ENCODE measurements around the gene COG1. TPM values are rescaled to one million over a fixed set of nuclear protein-coding genes. Genes with fewer than 3 reads are reported as not detected.

The COG1 gene
- total and polyA plus RNA-seq, 2 of the 8 experiments (the other 6 are each of a cell fraction or from before 2014, with no cell fraction given): 11.0 to 19.5 TPM

DNA sequence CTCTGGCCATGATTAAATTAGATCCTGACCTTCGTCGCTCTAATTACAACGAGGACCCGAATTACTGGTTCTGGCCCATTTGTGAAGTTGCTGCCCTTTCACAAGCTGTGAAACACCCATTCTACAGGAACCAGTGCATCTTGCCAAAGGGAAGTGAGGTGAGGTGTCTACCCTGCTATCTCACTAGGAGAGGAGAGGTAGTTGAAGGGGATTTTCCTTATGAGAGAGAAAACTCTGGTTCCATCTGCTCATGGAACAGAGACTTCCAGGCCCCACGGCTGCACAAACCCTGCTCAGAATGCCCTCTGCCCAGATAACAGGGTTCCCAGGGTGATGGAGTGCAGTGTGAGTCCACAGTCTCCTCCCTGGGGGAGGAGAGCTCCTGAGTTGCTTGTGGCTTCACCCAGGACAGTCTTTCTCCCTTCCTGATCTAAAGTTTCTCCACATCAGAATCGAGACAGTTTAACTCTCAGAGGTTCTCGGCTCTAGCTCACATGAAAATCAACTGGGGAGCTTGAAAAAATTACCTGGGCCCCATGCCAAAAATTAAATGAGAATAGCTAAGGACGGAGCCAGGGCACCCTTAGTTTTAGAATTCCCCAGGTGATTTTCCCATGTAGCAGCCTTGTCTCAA, 35.9 kb upstream of the COG1 start (continued):
- TF ChIP-seq POU5F1 (IDR thresholded peaks at IDR 0.05; ENCODE audit: low read depth, low read length) (no peak), SIRT6 (IDR thresholded peaks at IDR 0.05; ENCODE audit: low read length) (no peak)
